Mesendoderm (in vitro differentiated cells): Measurements from ENCODE around the gene KCNG1.
A peak's percentile ranks its signal among the peaks of the same experiment; 100 is the strongest.

Experiments used
- DNase-seq: peaks from one replicate; pipeline ENCODE4 v3.0.0; 2013
- H2AK5ac ChIP-seq: 2 replicates; pipeline ENCODE4 v1.6.1; 2013; ENCODE audit warnings: low read length, inconsistent platforms
- H2BK120ac ChIP-seq: 2 replicates; pipeline ENCODE4 v1.6.1; 2013; ENCODE audit warnings: low read depth, mild to moderate bottlenecking, low read length, moderate library complexity, mixed read lengths
- H2BK15ac ChIP-seq: replicated peaks from 2 replicates; pipeline ENCODE4 v1.6.1; 2013; ENCODE audit warnings: low read depth, mild to moderate bottlenecking, moderate library complexity
- H2BK5ac ChIP-seq: 2 replicates; pipeline ENCODE4 v1.6.1; 2013; ENCODE audit warnings: low read length, inconsistent platforms
- H3K18ac ChIP-seq: 2 replicates; pipeline ENCODE4 v1.6.1; 2013; ENCODE audit warnings: mild to moderate bottlenecking, low read length, mixed read lengths
- H3K23ac ChIP-seq: one replicate; pipeline ENCODE4 v1.6.1; 2013; ENCODE audit warnings: low read length
- H3K27ac ChIP-seq: 2 replicates; pipeline ENCODE4 v1.5.1; 2013; ENCODE audit warnings: low read depth, mild to moderate bottlenecking, inconsistent platforms, low read length, moderate library complexity
- H3K27me3 ChIP-seq: 2 replicates; pipeline ENCODE4 v1.6.1; 2013; ENCODE audit warnings: low read length, control low read depth, mild to moderate bottlenecking, inconsistent platforms; ENCODE audit not compliant: insufficient read depth, poor library complexity
- H3K36me3 ChIP-seq: 2 replicates; pipeline ENCODE4 v1.6.1; 2013; ENCODE audit warnings: low read length, inconsistent platforms; ENCODE audit not compliant: control insufficient read depth, insufficient read depth
- H3K4ac ChIP-seq: one replicate; pipeline ENCODE4 v1.6.1; 2013; ENCODE audit warnings: low read depth, mild to moderate bottlenecking, low read length, moderate library complexity
- H3K4me1 ChIP-seq: 2 replicates; pipeline ENCODE4 v1.6.1; 2013; ENCODE audit warnings: low read depth, low read length, inconsistent platforms; ENCODE audit not compliant: control insufficient read depth
- H3K4me2 ChIP-seq: 2 replicates; pipeline ENCODE4 v1.6.1; 2013; ENCODE audit warnings: low read length
- H3K4me3 ChIP-seq: 2 replicates; pipeline ENCODE4 v1.5.1; 2013; ENCODE audit warnings: mild to moderate bottlenecking, low read length
- H3K56ac ChIP-seq: one replicate; pipeline ENCODE4 v1.6.1; 2013; ENCODE audit warnings: low read length
- H3K79me1 ChIP-seq: 2 replicates; pipeline ENCODE4 v1.6.1; 2013; ENCODE audit warnings: low read length, inconsistent platforms
- H3K79me2 ChIP-seq: 2 replicates; pipeline ENCODE4 v1.6.1; 2013; ENCODE audit warnings: mild to moderate bottlenecking, low read length; ENCODE audit not compliant: control insufficient read depth, insufficient read depth
- H3K9ac ChIP-seq: 2 replicates; pipeline ENCODE4 v1.6.1; 2013; ENCODE audit warnings: low read length, inconsistent platforms
- H4K5ac ChIP-seq: one replicate; pipeline ENCODE4 v1.6.1; 2013; ENCODE audit warnings: low read length
- H4K8ac ChIP-seq: one replicate; pipeline ENCODE4 v1.6.1; 2013; ENCODE audit warnings: low read depth, mild to moderate bottlenecking, control low read depth, low read length, moderate library complexity
- WGBS: extraction: QIAGEN DNeasy Blood & Tissue Kit; methylation state at CpG from one replicate; pipeline ENCODE4 v1.1.7; 2013; ENCODE audit warnings: low lambda C conversion rate, missing lambda C conversion rate; ENCODE audit not compliant: insufficient coverage; ENCODE audit errors: extremely low coverage; 5-methylcytosine and 5-hydroxymethylcytosine counted together

Gene KCNG1

GRCh38 chr20:50995506-50995905, 27.4 kb downstream of the KCNG1 start:
- Histone ChIP-seq H3K23ac (no peak overlapping the region), H2BK5ac (no peak overlapping the region), H4K8ac (no peak overlapping the region), H3K4me1 (peaks cover 8% of the 10 kb centered on the region), H3K79me1 (no peaks in the 10 kb centered on the region), H3K18ac (no peak overlapping the region), H3K9ac (no peak overlapping the region), H3K27me3 (no peaks in the 10 kb centered on the region), H3K27ac (no peak overlapping the region), H2BK15ac (no peak overlapping the region), H3K4me3 (no peak overlapping the region), H3K79me2 (no peaks in the 10 kb centered on the region), H2AK5ac (no peak overlapping the region), H3K4me2 (no peak overlapping the region), H3K36me3 (no peaks in the 10 kb centered on the region), H3K4ac (no peak overlapping the region), H2BK120ac (no peak overlapping the region), H4K5ac (no peak overlapping the region), H3K56ac (no peak overlapping the region)
- no peak for DNase-seq
- no CpG with 5 or more reads among the region's 5 CpGs for WGBS

- Histone ChIP-seq H2BK120ac (no peak overlapping the region), H2BK5ac (no peak overlapping the region), H3K27me3 (no peaks in the 10 kb centered on the region), H3K4me3 (no peak overlapping the region), H3K4me1 (peaks cover 8% of the 10 kb centered on the region), H3K79me1 (no peaks in the 10 kb centered on the region), H3K56ac (no peak overlapping the region), H2BK15ac (no peak overlapping the region), H3K4me2 (no peak overlapping the region), H3K4ac (no peak overlapping the region), H3K9ac (no peak overlapping the region), H3K23ac (no peak overlapping the region), H3K36me3 (no peaks in the 10 kb centered on the region), H3K79me2 (no peaks in the 10 kb centered on the region), H2AK5ac (no peak overlapping the region), H3K18ac (no peak overlapping the region), H4K5ac (no peak overlapping the region), H4K8ac (no peak overlapping the region), H3K27ac (no peak overlapping the region)
- no CpG with 5 or more reads among the region's 9 CpGs for WGBS
- DNase-seq = no peak
These were observed 29.0 kb downstream of the KCNG1 start for GRCh38 chr20:50993876-50994275.

- H3K4me3 ChIP-seq = no peak overlapping the region
These were observed 30.0 kb downstream of the KCNG1 start for GRCh38 chr20:50992733-50993457.

GRCh38 chr20:50992336-50992732, 30.6 kb downstream of the KCNG1 start:
- Histone ChIP-seq H2BK120ac (no peak overlapping the region), H2AK5ac (no peak overlapping the region), H3K27me3 (no peaks in the 10 kb centered on the region), H3K36me3 (no peaks in the 10 kb centered on the region), H2BK15ac (no peak overlapping the region), H2BK5ac (peak overlapping the region; percentile 24), H3K79me2 (no peaks in the 10 kb centered on the region), H4K8ac (no peak overlapping the region), H3K4ac (peak overlapping the region; percentile 56), H3K9ac (peak overlapping the region; percentile 10), H4K5ac (peak overlapping the region; percentile 65), H3K79me1 (no peaks in the 10 kb centered on the region), H3K4me3 (no peak overlapping the region), H3K27ac (peak overlapping the region; percentile 52), H3K23ac (no peak overlapping the region), H3K4me1 (peaks cover 8% of the 10 kb centered on the region), H3K56ac (peak overlapping the region; percentile 75), H3K18ac (no peak overlapping the region), H3K4me2 (no peak overlapping the region)
- DNase-seq = peak; percentile 81
- WGBS = no CpG with 5 or more reads among the region's 4 CpGs

More at GRCh38 chr20:50992733-50993457, 30.0 kb downstream of the KCNG1 start:
- peak overlapping the region; percentile 75 for H3K56ac ChIP-seq
- peak overlapping the region; percentile 15 for H4K5ac ChIP-seq
- no peaks in the 10 kb centered on the region for H3K79me2 ChIP-seq
- H3K4me1 ChIP-seq = peaks cover 8% of the 10 kb centered on the region
- WGBS = no CpG with 5 or more reads among the region's 13 CpGs
- peak overlapping the region; percentile 10 for H3K9ac ChIP-seq
- no peaks in the 10 kb centered on the region for H3K27me3 ChIP-seq
- peak overlapping the region; percentile 56 for H3K4ac ChIP-seq
- no peaks in the 10 kb centered on the region for H3K79me1 ChIP-seq
- no peak overlapping the region for H3K18ac ChIP-seq
- no peak overlapping the region for H2BK15ac ChIP-seq
- peak; percentile 99 for DNase-seq
- no peak overlapping the region for H2BK120ac ChIP-seq
- H2AK5ac ChIP-seq = no peak overlapping the region
- peak overlapping the region; percentile 52 for H3K27ac ChIP-seq
- H3K36me3 ChIP-seq = no peaks in the 10 kb centered on the region
- no peak overlapping the region for H4K8ac ChIP-seq
- no peak overlapping the region for H3K4me2 ChIP-seq
- H3K23ac ChIP-seq = no peak overlapping the region
- H2BK5ac ChIP-seq = peak overlapping the region; percentile 24

- Histone ChIP-seq H3K36me3 (no peaks in the 10 kb centered on the region), H3K27me3 (no peaks in the 10 kb centered on the region), H2BK5ac (no peak overlapping the region), H3K56ac (no peak overlapping the region), H2BK15ac (no peak overlapping the region), H3K18ac (peak overlapping the region; percentile 20), H3K79me1 (no peaks in the 10 kb centered on the region), H2BK120ac (no peak overlapping the region), H3K4me2 (no peak overlapping the region), H2AK5ac (no peak overlapping the region), H3K4me1 (peaks cover 8% of the 10 kb centered on the region), H3K27ac (no peak overlapping the region), H4K5ac (no peak overlapping the region), H3K79me2 (no peaks in the 10 kb centered on the region), H3K23ac (no peak overlapping the region), H4K8ac (no peak overlapping the region), H3K4me3 (no peak overlapping the region), H3K9ac (no peak overlapping the region), H3K4ac (no peak overlapping the region)
- no CpG with 5 or more reads among the region's 3 CpGs for WGBS
- no peak for DNase-seq
These were observed 31.8 kb downstream of the KCNG1 start for GRCh38 chr20:50991076-50991475.
